ENCODE measurements around the gene CIZ1. TPM values are rescaled to one million over a fixed set of nuclear protein-coding genes. Genes with fewer than 3 reads are reported as not detected.

Gene CIZ1
- total and polyA plus RNA-seq, 2 of the 13 experiments (the other 11 are each of a cell fraction or from before 2014, with no cell fraction given): 30.6 to 50.3 TPM

GRCh38 chr9:128203024-128203706 is 11.8 kb upstream of the CIZ1 start, which contains the start of gene DNM1 (continued):
- TF ChIP-seq, protein P1, sequence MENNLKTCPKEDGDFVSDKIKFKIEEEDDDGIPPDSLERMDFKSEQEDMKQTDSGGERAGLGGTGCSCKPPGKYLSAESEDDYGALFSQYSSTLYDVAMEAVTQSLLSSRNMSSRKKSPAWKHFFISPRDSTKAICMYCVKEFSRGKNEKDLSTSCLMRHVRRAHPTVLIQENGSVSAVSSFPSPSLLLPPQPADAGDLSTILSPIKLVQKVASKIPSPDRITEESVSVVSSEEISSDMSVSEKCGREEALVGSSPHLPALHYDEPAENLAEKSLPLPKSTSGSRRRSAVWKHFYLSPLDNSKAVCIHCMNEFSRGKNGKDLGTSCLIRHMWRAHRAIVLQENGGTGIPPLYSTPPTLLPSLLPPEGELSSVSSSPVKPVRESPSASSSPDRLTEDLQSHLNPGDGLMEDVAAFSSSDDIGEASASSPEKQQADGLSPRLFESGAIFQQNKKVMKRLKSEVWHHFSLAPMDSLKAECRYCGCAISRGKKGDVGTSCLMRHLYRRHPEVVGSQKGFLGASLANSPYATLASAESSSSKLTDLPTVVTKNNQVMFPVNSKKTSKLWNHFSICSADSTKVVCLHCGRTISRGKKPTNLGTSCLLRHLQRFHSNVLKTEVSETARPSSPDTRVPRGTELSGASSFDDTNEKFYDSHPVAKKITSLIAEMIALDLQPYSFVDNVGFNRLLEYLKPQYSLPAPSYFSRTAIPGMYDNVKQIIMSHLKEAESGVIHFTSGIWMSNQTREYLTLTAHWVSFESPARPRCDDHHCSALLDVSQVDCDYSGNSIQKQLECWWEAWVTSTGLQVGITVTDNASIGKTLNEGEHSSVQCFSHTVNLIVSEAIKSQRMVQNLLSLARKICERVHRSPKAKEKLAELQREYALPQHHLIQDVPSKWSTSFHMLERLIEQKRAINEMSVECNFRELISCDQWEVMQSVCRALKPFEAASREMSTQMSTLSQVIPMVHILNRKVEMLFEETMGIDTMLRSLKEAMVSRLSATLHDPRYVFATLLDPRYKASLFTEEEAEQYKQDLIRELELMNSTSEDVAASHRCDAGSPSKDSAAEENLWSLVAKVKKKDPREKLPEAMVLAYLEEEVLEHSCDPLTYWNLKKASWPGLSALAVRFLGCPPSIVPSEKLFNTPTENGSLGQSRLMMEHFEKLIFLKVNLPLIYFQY (CRISPR knock-in tag; IDR thresholded peaks at IDR 0.05; ENCODE audit: borderline replicate concordance): no peak
- TF ChIP-seq NR1H2 (CRISPR knock-in tag; IDR thresholded peaks at IDR 0.05; ENCODE audit: borderline replicate concordance, low read depth) (no peak), LBX2 (CRISPR knock-in tag; IDR thresholded peaks at IDR 0.05; ENCODE audit: borderline replicate concordance) (no peak), ZUFSP (CRISPR knock-in tag; IDR thresholded peaks at IDR 0.05; ENCODE audit: borderline replicate concordance) (no peak), ZNF746 (CRISPR knock-in tag; IDR thresholded peaks at IDR 0.05) (no peak), ZFP90 (CRISPR knock-in tag; IDR thresholded peaks at IDR 0.05; ENCODE audit: borderline replicate concordance) (no peak), HNRNPK (IDR thresholded peaks at IDR 0.05; ENCODE audit: low read depth, low read length, poor library complexity, severe bottlenecking) (no peak), JARID2 (CRISPR knock-in tag; IDR thresholded peaks at IDR 0.05; ENCODE audit: insufficient replicate concordance) (no peak), ZFP36L1 (CRISPR knock-in tag; IDR thresholded peaks at IDR 0.05) (no peak), GTF2F1 (IDR thresholded peaks at IDR 0.05; ENCODE audit: low read length) (no peak), HNF4A (CRISPR knock-in tag; IDR thresholded peaks at IDR 0.05) (no peak), SP2 (CRISPR knock-in tag; IDR thresholded peaks at IDR 0.05) (no peak), ZNF142 (CRISPR knock-in tag; IDR thresholded peaks at IDR 0.05) (no peak), NFRKB (IDR thresholded peaks at IDR 0.05) (no peak), ZBTB38 (CRISPR knock-in tag; IDR thresholded peaks at IDR 0.05) (no peak), ZNF569 (CRISPR knock-in tag; IDR thresholded peaks at IDR 0.05; ENCODE audit: borderline replicate concordance) (no peak), FOXA1 (IDR thresholded peaks at IDR 0.05) (no peak), FOXA1 (CRISPR knock-in tag; IDR thresholded peaks at IDR 0.05) (no peak), ZNF430 (CRISPR knock-in tag; IDR thresholded peaks at IDR 0.05) (no peak)

Measured in HepG2 (cell line).